Activated CD8-positive, alpha-beta T cell treated with anti-CD3 and anti-CD28 coated beads for 36 hours (primary cell): ENCODE data around the gene PMPCA. TPM values are rescaled to one million over a fixed set of nuclear protein-coding genes. Genes with fewer than 3 reads are reported as not detected.

ENCODE experiments used
- ATAC-seq: fragments of 200-7000 bp; cut with Tn5 transposase; one replicate; pipeline ENCODE4 v1.10.0; 2021; ENCODE audit warnings: mild to moderate bottlenecking, moderate library complexity
- CTCF ChIA-PET: fragments of 350-600 bp; sonication (Branson Sonifier 250); formaldehyde crosslinking; loops from one replicate; lab custom pipeline; 2021; ENCODE audit warnings: antibody characterized with exemption; lab: Charles Lee
- POLR2A ChIA-PET: fragments of 350-600 bp; sonication (Branson Sonifier 250); formaldehyde crosslinking; loops from one replicate; lab custom pipeline; 2021; ENCODE audit warnings: antibody characterized with exemption; lab: Charles Lee
- DNase-seq: peaks from one replicate; pipeline ENCODE4 v3.0.0-alpha.2; 2020
- H3K27ac Mint-ChIP-seq: one replicate; pipeline ENCODE4 v1.8.0; 2021; ENCODE audit warnings: mild to moderate bottlenecking, mixed read lengths
- H3K27me3 Mint-ChIP-seq: one replicate; pipeline ENCODE4 v1.8.0; 2021; ENCODE audit warnings: mixed read lengths
- H3K36me3 Mint-ChIP-seq: one replicate; pipeline ENCODE4 v1.8.0; 2021; ENCODE audit warnings: low read depth, mixed read lengths
- H3K4me1 Mint-ChIP-seq: one replicate; pipeline ENCODE4 v1.8.0; 2021; ENCODE audit warnings: low read depth, mixed read lengths
- H3K4me3 Mint-ChIP-seq: one replicate; pipeline ENCODE4 v1.8.0; 2021; ENCODE audit warnings: mild to moderate bottlenecking, moderate library complexity, mixed read lengths
- H3K9me3 Mint-ChIP-seq: one replicate; pipeline ENCODE4 v1.8.0; 2021; ENCODE audit warnings: mixed read lengths
- intact Hi-C: fragments of 100-400 bp; cut with micrococcal nuclease; formaldehyde crosslinking; loops from one replicate; pipeline ENCODE4 v1.10.0; 2022
- total RNA-seq, 2 experiments: library from RNA; stranded (reverse); gene quantifications; one replicate each; pipeline ENCODE4 v1.2.3, GENCODE V29; 2021
- TF ChIP-seq, protein P1 (sequence below): fragments of 200-600 bp; IDR thresholded peaks from one replicate; pipeline ENCODE4 v1.8.0; 2022; ENCODE audit warnings: antibody characterized with exemption, mild to moderate bottlenecking

PMPCA gene
- total RNA-seq, 2 experiments from 2014 or later, result 128 to 140 TPM

DNA sequence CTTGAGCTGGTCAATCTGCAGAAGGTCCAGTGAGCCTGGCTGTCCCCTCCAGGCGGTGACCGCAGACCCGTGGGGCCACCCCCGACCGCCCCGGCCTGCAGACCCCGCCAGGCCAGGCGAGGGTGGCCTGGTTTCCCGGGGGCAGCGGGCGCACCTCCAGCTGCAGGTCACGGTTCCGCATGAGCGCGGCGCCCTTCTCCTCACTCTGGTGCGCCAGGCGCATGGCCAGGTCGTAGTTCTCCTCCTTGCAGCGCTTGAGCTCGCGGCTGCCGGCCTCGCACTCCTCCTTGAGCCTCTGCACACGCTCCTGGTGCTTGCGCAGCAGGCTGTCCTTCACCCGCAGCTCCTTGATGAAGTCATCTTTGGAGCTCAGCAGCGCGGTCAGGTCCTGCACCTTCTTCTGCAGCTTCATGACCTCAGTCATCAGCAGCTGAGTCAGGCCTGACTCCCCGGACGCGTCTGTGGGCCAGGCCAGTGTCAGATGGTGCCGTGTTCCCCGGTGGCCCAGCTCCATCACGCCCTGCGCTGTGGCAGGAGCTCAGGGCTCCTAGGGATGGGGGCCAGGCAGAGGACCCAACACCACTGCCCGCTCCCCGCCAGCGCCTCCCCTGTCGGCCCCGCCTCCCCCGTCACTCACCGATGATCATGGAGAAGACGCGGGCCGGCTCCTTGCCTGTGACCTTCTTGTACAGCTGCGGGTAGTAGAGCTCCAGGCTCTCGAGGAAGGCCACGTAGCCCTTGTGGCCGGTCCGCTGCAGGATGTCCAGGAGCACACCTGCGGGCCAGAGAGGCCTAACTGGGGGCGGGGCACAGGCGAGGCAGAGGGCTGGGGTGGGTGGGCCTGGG is 39.5 kb upstream of the PMPCA start:
- Mint-ChIP-seq H3K36me3 (peaks cover 4% of the 10 kb centered on the region), H3K9me3 (no peaks in the 10 kb centered on the region), H3K4me1 (peaks cover 8% of the 10 kb centered on the region), H3K27ac (no peak overlapping the region), H3K27me3 (no peaks in the 10 kb centered on the region), H3K4me3 (no peak overlapping the region)
- POLR2A ChIA-PET, result interaction anchor here (1.5 to 1.6 kb wide), 2 partner anchors 16 to 26 kb away, joined by 5 read pairs; no protein-coding TSS in a partner anchor
- ATAC-seq (no peak), DNase-seq (no peak)
- TF ChIP-seq, protein P1, sequence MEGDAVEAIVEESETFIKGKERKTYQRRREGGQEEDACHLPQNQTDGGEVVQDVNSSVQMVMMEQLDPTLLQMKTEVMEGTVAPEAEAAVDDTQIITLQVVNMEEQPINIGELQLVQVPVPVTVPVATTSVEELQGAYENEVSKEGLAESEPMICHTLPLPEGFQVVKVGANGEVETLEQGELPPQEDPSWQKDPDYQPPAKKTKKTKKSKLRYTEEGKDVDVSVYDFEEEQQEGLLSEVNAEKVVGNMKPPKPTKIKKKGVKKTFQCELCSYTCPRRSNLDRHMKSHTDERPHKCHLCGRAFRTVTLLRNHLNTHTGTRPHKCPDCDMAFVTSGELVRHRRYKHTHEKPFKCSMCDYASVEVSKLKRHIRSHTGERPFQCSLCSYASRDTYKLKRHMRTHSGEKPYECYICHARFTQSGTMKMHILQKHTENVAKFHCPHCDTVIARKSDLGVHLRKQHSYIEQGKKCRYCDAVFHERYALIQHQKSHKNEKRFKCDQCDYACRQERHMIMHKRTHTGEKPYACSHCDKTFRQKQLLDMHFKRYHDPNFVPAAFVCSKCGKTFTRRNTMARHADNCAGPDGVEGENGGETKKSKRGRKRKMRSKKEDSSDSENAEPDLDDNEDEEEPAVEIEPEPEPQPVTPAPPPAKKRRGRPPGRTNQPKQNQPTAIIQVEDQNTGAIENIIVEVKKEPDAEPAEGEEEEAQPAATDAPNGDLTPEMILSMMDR, result no peak
- intact Hi-C loops, result no loop called here
- CTCF ChIA-PET, result no interaction called here

DNA sequence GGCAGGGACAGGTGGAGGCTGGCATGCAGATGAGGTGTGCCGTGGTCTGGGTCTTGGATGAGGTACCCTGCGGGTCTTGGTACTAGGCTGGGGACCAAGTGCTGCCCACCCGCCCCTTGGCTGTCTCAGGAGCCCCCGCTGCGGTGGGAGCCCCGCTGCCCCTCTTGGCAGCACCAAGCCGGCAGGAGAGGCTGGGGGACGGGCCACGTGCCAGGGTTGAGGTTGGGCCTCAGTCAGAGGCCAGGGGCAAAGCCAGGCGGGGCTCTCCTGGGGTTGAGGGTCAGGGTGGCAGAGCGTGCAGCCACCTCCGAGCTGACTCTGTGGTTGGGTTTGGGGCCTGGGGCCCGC is 39.0 kb upstream of the PMPCA start:
- no peak for ATAC-seq
- intact Hi-C loops, result no loop called here
- Mint-ChIP-seq H3K4me1 (peaks cover 8% of the 10 kb centered on the region), H3K36me3 (peaks cover 5% of the 10 kb centered on the region), H3K4me3 (no peak overlapping the region), H3K27me3 (no peaks in the 10 kb centered on the region), H3K9me3 (no peaks in the 10 kb centered on the region), H3K27ac (no peak overlapping the region)
- ChIA-PET CTCF (no interaction called here), POLR2A (interaction anchor here (1.6 to 3.2 kb wide), 2 partner anchors 8 to 25 kb away, joined by 5 to 14 read pairs; partner anchors contain the start of gene DNLZ)
- no peak for DNase-seq
- TF ChIP-seq, protein P1, result no peak

DNA sequence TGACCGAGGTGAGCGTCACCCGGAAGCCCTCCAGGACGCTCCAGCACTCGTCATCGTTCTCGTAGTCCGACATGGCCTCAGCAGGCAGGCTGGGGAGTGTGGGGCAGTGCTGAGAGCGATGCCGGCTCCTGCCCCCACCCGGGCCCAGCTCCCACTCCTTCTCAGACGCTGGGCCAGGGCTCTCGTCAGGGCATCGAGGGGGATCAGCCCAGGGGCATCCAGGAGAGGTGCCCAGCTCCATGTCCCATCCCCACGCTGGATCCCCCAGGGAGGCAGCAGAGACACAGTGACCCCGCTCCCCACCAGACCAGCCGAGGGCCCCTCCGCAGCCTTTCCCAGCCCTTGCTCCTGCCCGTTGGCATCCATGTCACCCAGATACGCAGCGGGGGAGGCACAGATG is 38.5 kb upstream of the PMPCA start:
- ATAC-seq (no peak), DNase-seq (no peak)
- H3K9me3 Mint-ChIP-seq, result no peaks in the 10 kb centered on the region
- H3K4me1 Mint-ChIP-seq, result peaks cover 8% of the 10 kb centered on the region
- no peak overlapping the region for H3K27ac Mint-ChIP-seq
- CTCF ChIA-PET, result interaction anchor here (0.8 to 1.2 kb wide), 2 partner anchors 13 to 26 kb away, joined by 3 read pairs; no protein-coding TSS in a partner anchor
- no peaks in the 10 kb centered on the region for H3K27me3 Mint-ChIP-seq
- intact Hi-C loops, result no loop called here
- TF ChIP-seq, protein P1, result no peak
- POLR2A ChIA-PET, result interaction anchor here (3.2 kb wide), 1 partner anchor 9 kb away, joined by 14 read pairs; the partner anchor contains the start of gene DNLZ
- peaks cover 5% of the 10 kb centered on the region for H3K36me3 Mint-ChIP-seq
- peak overlapping the region; percentile 72 for H3K4me3 Mint-ChIP-seq

DNA sequence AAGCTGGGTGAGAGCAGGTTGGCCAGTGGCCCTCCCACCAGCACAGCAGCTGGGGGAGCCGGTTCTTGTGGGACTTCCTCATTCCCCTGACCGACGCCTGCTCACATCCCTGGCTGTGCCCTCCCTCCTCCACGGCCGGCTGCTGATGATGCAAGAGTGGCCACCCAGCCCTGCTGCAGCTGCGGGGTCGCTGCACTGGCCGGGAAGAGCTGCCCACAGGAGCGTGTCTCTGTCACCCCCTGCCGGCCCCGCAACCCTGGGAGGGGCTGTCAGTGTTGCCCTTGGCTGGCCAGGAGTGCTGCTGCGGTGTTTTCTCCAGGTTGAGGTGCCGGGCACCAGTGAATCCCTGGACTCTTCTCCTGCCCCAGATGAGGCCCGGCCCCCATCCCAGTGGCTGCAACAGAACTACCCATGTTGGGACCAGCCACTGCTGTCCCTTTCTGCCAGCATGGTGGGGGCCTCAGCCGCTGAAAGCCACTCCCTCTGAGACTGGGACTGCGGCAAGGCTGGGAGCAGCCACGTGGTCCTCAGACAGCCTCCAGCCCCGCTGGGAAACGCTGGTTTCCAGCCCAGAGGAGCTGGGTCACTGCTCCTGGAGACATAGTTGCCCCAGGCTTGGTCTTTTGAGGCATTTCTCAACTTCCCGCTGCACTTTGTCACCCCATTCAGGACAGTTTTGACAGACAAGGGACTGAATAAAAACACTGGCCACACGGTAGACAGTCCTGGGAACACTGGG is 37.7 kb upstream of the PMPCA start:
- H3K4me1 Mint-ChIP-seq, result peaks cover 8% of the 10 kb centered on the region
- ATAC-seq, result peak; percentile 21
- no peak overlapping the region for H3K27ac Mint-ChIP-seq
- POLR2A ChIA-PET, result interaction anchor here (3.2 kb wide), 1 partner anchor 9 kb away, joined by 14 read pairs; the partner anchor contains the start of gene DNLZ
- H3K27me3 Mint-ChIP-seq, result no peaks in the 10 kb centered on the region
- peaks cover 5% of the 10 kb centered on the region for H3K36me3 Mint-ChIP-seq
- intact Hi-C loops, result no loop called here
- CTCF ChIA-PET, result interaction anchor here (0.8 to 1.2 kb wide), 2 partner anchors 12 to 25 kb away, joined by 3 read pairs; no protein-coding TSS in a partner anchor
- TF ChIP-seq, protein P1, result no peak
- peak overlapping the region; percentile 72 for H3K4me3 Mint-ChIP-seq
- peak; percentile 23 for DNase-seq
- no peaks in the 10 kb centered on the region for H3K9me3 Mint-ChIP-seq
